Caco-2 (cell line): ENCODE results near the gene PRR16. TPM values are rescaled to one million over a fixed set of nuclear protein-coding genes. Genes with fewer than 3 reads are reported as not detected.

Experiments used
- BruUV-seq: library from RNA; stranded (reverse); fragments of 400-500 nt; replicated peaks from 2 replicates; lab custom pipeline; 2021; lab: Mats Ljungman, UMichigan
- CTCF ChIA-PET: fragments of 300-600 bp; sonication (Branson Sonifier 250); formaldehyde crosslinking; loops from one replicate; lab custom pipeline; 2022; ENCODE audit warnings: antibody characterized with exemption; lab: Charles Lee
- POLR2A ChIA-PET: fragments of 300-600 bp; sonication (Branson Sonifier 250); formaldehyde crosslinking; loops from one replicate; lab custom pipeline; 2022; ENCODE audit warnings: antibody characterized with exemption; lab: Charles Lee
- DNase-seq, 2 experiments: peaks; one replicate each; pipeline versions ENCODE4 v3.0.0 to v3.0.0-alpha.2; 2020 to 2022
- H3K27me3 ChIP-seq: replicated peaks from 2 replicates; pipeline ENCODE4 v1.6.0; 2011; ENCODE audit warnings: low read length; ENCODE audit not compliant: control insufficient read depth, insufficient read depth
- H3K36me3 ChIP-seq: 2 replicates; pipeline ENCODE4 v1.5.1; 2011; ENCODE audit warnings: low read length; ENCODE audit not compliant: control insufficient read depth, insufficient read depth
- H3K4me1 ChIP-seq: fragments of 250-450 bp; sonication (Bioruptor Pico); 2 replicates; pipeline ENCODE4 v1.5.1; 2020; ENCODE audit warnings: mild to moderate bottlenecking
- H3K4me3 ChIP-seq: 2 replicates; pipeline ENCODE4 v1.5.1; 2011; ENCODE audit warnings: low read depth, mild to moderate bottlenecking, control low read depth, low read length
- H3K9me3 ChIP-seq: fragments of 250-450 bp; sonication (Bioruptor Pico); 2 replicates; pipeline ENCODE4 v1.5.1; 2020; ENCODE audit warnings: mild to moderate bottlenecking, moderate library complexity
- H3K27ac Mint-ChIP-seq: one replicate; pipeline ENCODE4 v1.8.0; 2022; ENCODE audit warnings: mixed read lengths; ENCODE audit not compliant: unreplicated experiment
- H3K27me3 Mint-ChIP-seq: one replicate; pipeline ENCODE4 v1.8.0; 2022; ENCODE audit warnings: mixed read lengths; ENCODE audit not compliant: insufficient read depth, unreplicated experiment
- H3K36me3 Mint-ChIP-seq: one replicate; pipeline ENCODE4 v1.8.0; 2022; ENCODE audit warnings: mild to moderate bottlenecking, mixed read lengths; ENCODE audit not compliant: insufficient read depth, unreplicated experiment
- H3K4me1 Mint-ChIP-seq: one replicate; pipeline ENCODE4 v1.8.0; 2022; ENCODE audit warnings: low read depth, mixed read lengths; ENCODE audit not compliant: unreplicated experiment
- H3K4me3 Mint-ChIP-seq: one replicate; pipeline ENCODE4 v1.8.0; 2022; ENCODE audit warnings: mild to moderate bottlenecking, moderate library complexity, mixed read lengths; ENCODE audit not compliant: unreplicated experiment
- H3K9me3 Mint-ChIP-seq: one replicate; pipeline ENCODE4 v1.8.0; 2022; ENCODE audit warnings: mixed read lengths; ENCODE audit not compliant: unreplicated experiment
- CTCF ChIP-seq, 2 experiments: fragments of 200-600 bp in 1 of 2; IDR thresholded peaks; 1 replicate in 1 of 2; 2 replicates in 1 of 2; pipeline versions ENCODE4 v1.5.1 to v1.8.0; 2011 to 2022; ENCODE audit warnings: antibody characterized with exemption in 1 of 2, control low read depth in 1 of 2, inconsistent platforms in 1 of 2, low read depth in 1 of 2, low read length in 1 of 2, mild to moderate bottlenecking in 1 of 2, moderate library complexity in 1 of 2; ENCODE audit not compliant: insufficient read depth in 1 of 2, severe bottlenecking in 1 of 2, unreplicated experiment in 1 of 2
- intact Hi-C: fragments of 100-400 bp; cut with micrococcal nuclease; formaldehyde crosslinking; loops from one replicate; pipeline ENCODE4 v1.10.0; 2022; ENCODE audit not compliant: unreplicated experiment
- total RNA-seq: library from RNA; stranded (reverse); gene quantifications from 2 replicates; pipeline ENCODE4 v1.2.3, GENCODE V29; 2022

PRR16 gene
- total RNA-seq, 1 experiment from 2014 or later = not detected

- no peak for DNase-seq
- ChIA-PET POLR2A (no interaction called here), CTCF (no interaction called here)
- H3K4me1 Mint-ChIP-seq = no peaks in the 10 kb centered on the region
- H3K27ac Mint-ChIP-seq = no peak overlapping the region
- Histone ChIP-seq H3K4me1 (no peaks in the 10 kb centered on the region), H3K9me3 (no peaks in the 10 kb centered on the region), H3K36me3 (no peaks in the 10 kb centered on the region), H3K4me3 (no peak overlapping the region), H3K27me3 (no peaks in the 10 kb centered on the region)
- no TSS peak for BruUV-seq
- H3K4me3 Mint-ChIP-seq = no peak overlapping the region
- H3K9me3 Mint-ChIP-seq = no peaks in the 10 kb centered on the region
- intact Hi-C loops = no loop called here
- no peaks in the 10 kb centered on the region for H3K27me3 Mint-ChIP-seq
- no peaks in the 10 kb centered on the region for H3K36me3 Mint-ChIP-seq
- no peak for TF ChIP-seq CTCF (IDR thresholded peaks at IDR 0.05; ENCODE audit: insufficient read depth in 1 of 2, low read depth in 1 of 2, low read length in 1 of 2, severe bottlenecking in 1 of 2, unreplicated experiment in 1 of 2)
These were observed 103.0 kb downstream of the PRR16 start for GRCh38 chr5:120567066-120567465.

- H3K4me3 Mint-ChIP-seq = no peak overlapping the region
- no peaks in the 10 kb centered on the region for H3K36me3 Mint-ChIP-seq
- TF ChIP-seq CTCF (IDR thresholded peaks at IDR 0.05; ENCODE audit: insufficient read depth in 1 of 2, low read depth in 1 of 2, low read length in 1 of 2, severe bottlenecking in 1 of 2, unreplicated experiment in 1 of 2) = no peak
- CTCF ChIA-PET = no interaction called here
- intact Hi-C loops = no loop called here
- Histone ChIP-seq H3K4me3 (no peak overlapping the region), H3K27me3 (no peaks in the 10 kb centered on the region), H3K9me3 (no peaks in the 10 kb centered on the region), H3K4me1 (no peaks in the 10 kb centered on the region), H3K36me3 (no peaks in the 10 kb centered on the region)
- no peak for DNase-seq
- no peaks in the 10 kb centered on the region for H3K27me3 Mint-ChIP-seq
- no TSS peak for BruUV-seq
- no peak overlapping the region for H3K27ac Mint-ChIP-seq
- H3K4me1 Mint-ChIP-seq = no peaks in the 10 kb centered on the region
- H3K9me3 Mint-ChIP-seq = no peaks in the 10 kb centered on the region
- POLR2A ChIA-PET = no interaction called here
These were observed 103.8 kb downstream of the PRR16 start for GRCh38 chr5:120567921-120568320.

GRCh38 chr5:120568711-120569110 lies 104.6 kb downstream of the PRR16 start:
- Mint-ChIP-seq H3K4me1 (no peaks in the 10 kb centered on the region), H3K9me3 (no peaks in the 10 kb centered on the region), H3K4me3 (no peak overlapping the region), H3K27ac (no peak overlapping the region), H3K36me3 (no peaks in the 10 kb centered on the region), H3K27me3 (no peaks in the 10 kb centered on the region)
- no peak for TF ChIP-seq CTCF (IDR thresholded peaks at IDR 0.05; ENCODE audit: insufficient read depth in 1 of 2, low read depth in 1 of 2, low read length in 1 of 2, severe bottlenecking in 1 of 2, unreplicated experiment in 1 of 2)
- no peaks in the 10 kb centered on the region for H3K4me1 ChIP-seq
- H3K36me3 ChIP-seq = no peaks in the 10 kb centered on the region
- ChIA-PET CTCF (no interaction called here), POLR2A (no interaction called here)
- H3K4me3 ChIP-seq = no peak overlapping the region
- no peaks in the 10 kb centered on the region for H3K27me3 ChIP-seq
- no peak for DNase-seq
- H3K9me3 ChIP-seq = no peaks in the 10 kb centered on the region
- intact Hi-C loops = no loop called here
- no TSS peak for BruUV-seq
